SK-N-MC (cell line): Measurements from ENCODE around the gene HEMK1.

Experiments used
- DNase-seq: peaks from one replicate; pipeline ENCODE4 v3.0.0-alpha.2; 2011; ENCODE audit warnings: low read depth, low spot score
- H3K27ac ChIP-seq: fragments of 200-600 bp; sonication (generic); 2 replicates; pipeline ENCODE4 v1.5.1; 2016; ENCODE audit warnings: mixed run types
- H3K36me3 ChIP-seq: fragments of 200-600 bp; sonication (generic); 2 replicates; pipeline ENCODE4 v1.6.1; 2017; ENCODE audit warnings: antibody characterized with exemption, low read length, mixed read lengths; ENCODE audit not compliant: insufficient read depth
- H3K4me3 ChIP-seq: fragments of 200-600 bp; sonication (generic); 2 replicates; pipeline ENCODE4 v1.5.1; 2016
- H3K9ac ChIP-seq: fragments of 200-600 bp; sonication (generic); 2 replicates; pipeline ENCODE4 v1.8.0; 2017; ENCODE audit warnings: mixed run types, mixed read lengths; ENCODE audit not compliant: insufficient read length
- H3K9me3 ChIP-seq: fragments of 200-600 bp; sonication (generic); 2 replicates; pipeline ENCODE4 v1.6.1; 2017; ENCODE audit warnings: low read depth, mild to moderate bottlenecking, antibody characterized with exemption, low read length, moderate library complexity, mixed read lengths
- EZH2 ChIP-seq: fragments of 200-600 bp; sonication (generic); IDR thresholded peaks from one replicate; pipeline ENCODE4 v1.6.1; 2017; ENCODE audit warnings: antibody characterized with exemption
- FOXP2 ChIP-seq: optimal IDR thresholded peaks from 2 replicates; pipeline ENCODE3; 2011; ENCODE audit warnings: mild to moderate bottlenecking, moderate library complexity; ENCODE audit not compliant: insufficient read depth; ENCODE audit errors: extremely low read length, control extremely low read depth
- POLR2AphosphoS5 ChIP-seq: IDR thresholded peaks from 2 replicates; pipeline ENCODE4 v1.6.1; 2012; ENCODE audit warnings: mild to moderate bottlenecking, low read depth, low read length, borderline replicate concordance

HEMK1 gene

DNA sequence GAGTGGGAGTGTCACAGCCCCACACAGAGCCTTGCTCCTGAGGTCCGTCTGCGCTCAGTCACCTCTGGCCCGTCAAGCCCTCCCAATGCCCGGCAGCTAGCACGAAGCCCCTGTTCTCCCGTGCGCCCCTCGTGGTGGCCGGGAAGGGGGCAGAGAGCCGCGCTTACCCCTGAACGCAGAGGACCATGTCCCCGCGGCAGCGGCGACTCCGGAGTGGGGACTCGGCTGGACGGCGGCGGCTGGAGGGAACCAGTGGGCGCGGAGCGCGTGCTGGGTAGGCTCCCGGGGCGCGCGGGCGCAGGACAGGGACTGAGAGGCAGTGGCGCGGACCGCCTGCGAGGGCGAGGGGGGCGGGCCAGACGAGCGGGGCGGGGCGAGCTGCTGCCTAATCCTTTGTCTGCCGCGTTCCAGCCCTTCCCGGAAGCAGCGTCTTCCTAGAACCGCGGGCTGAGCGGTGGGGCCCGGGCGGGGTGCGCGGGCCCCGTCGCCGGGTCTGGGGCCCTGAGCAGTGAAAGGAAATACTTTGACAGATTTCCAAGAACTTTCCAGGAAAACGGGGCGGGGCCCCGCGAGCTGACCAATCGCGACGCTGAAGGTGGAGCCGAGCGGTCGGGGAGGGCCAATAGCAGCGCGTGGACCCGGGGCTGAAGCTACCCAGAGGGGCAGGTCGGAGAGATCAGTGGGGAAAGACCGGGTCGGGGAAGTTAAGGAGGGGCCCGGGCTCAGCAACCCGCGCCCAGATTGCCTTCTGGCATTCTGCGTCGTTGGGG is 42.3 kb downstream of the HEMK1 start, which contains the start of gene CISH:
TSS of gene CISH (minus strand) at position 311 of the 770 bp plus-strand sequence. CDS start at position 187, 124 bp downstream.
- peak within 1 kb of the TSS; percentile 73 for H3K4me3 ChIP-seq
- no peak for TF ChIP-seq FOXP2
- no peak for TF ChIP-seq EZH2
- TF ChIP-seq POLR2AphosphoS5 = no peak; the same call in 1 of the 2 replicates
- H3K9me3 ChIP-seq = no peaks in the 10 kb centered on the region
- no peak within 1 kb of the TSS for H3K9ac ChIP-seq
- no peak for DNase-seq
- H3K36me3 ChIP-seq = no peaks in the 10 kb centered on the region
- no peak within 1 kb of the TSS for H3K27ac ChIP-seq

DNA sequence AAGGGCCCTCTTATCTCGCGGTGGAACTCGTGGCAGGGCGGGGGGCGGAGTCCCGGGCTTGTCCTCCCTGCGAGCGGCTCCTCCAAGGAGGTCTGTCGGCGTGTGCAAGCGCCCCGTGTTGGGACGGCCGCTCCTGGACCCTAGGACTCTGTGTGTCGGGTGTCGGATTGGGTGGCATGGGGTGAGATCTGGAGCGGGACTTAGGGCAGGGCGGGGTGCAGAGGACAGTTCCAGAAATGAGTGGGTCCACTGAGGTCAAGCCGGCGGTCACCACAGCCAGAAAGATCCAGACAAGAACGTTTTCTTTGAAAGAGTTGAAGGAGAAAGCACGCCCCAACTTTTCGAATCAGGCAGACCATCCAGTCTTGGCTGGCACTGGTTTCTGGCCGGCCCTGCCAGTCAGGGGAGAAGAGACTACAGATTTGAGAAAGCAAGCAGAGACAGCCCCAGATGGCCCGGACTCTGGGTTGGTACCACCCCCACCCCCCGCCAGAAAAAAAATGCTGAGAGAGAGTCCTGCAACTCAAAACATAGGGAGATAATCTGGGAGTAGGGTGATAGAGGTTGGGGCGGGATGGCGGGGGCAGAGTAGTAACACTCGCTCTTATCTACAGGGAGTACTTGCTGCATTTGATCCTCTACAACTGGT is 43.0 kb downstream of the HEMK1 start:
- Histone ChIP-seq H3K36me3 (no peaks in the 10 kb centered on the region), H3K4me3 (peak overlapping the region; percentile 73), H3K27ac (no peak overlapping the region), H3K9ac (no peak overlapping the region), H3K9me3 (no peaks in the 10 kb centered on the region)
- TF ChIP-seq POLR2AphosphoS5 (no peak), FOXP2 (no peak), EZH2 (no peak)
- DNase-seq = no peak

DNA sequence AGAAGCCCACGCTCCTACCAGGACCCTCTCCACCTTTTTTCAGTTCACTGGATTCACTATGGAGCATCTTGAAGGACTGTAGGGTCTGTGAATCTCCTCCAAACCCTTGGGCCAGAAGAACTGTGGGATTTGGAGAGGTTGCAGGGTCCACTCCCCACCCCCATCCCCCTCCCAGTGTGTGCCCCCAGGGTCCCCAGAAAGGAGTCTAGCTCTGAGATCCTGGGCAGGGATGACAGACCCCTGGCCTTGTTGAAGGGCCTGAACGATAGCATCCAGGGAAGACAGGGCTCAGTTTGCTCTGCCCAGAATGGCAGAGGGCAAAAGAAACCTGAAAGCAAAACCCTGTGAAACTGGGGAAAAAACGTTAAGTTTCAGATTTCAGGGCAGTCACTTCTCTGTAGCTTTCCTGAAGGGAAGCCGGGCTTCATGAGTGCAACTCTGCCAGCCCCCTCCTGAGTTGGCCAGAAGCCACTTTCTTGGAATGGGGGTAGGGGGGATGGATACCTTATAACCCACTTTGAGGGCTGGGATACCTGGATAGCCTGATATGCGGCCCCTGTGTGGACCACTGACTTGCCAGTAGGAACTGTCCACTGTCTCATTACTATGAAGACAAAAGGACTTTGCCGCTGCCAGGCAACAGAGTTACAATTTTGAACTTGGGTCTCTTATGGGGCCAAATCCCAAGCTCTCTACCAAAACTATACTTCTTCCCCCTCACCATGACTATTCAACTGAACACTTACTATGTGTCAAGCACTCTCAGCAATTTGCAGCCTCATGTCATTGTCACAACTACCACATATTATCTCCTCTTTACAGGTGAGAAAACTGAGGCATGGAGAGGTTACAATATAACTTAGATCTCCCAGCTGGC is 43.9 kb downstream of the HEMK1 start:
- TF ChIP-seq EZH2 = no peak
- TF ChIP-seq POLR2AphosphoS5 = no peak
- no peak for TF ChIP-seq FOXP2
- Histone ChIP-seq H3K9ac (no peak overlapping the region), H3K4me3 (no peak overlapping the region), H3K27ac (no peak overlapping the region), H3K36me3 (no peaks in the 10 kb centered on the region), H3K9me3 (no peaks in the 10 kb centered on the region)
- no peak for DNase-seq

DNA sequence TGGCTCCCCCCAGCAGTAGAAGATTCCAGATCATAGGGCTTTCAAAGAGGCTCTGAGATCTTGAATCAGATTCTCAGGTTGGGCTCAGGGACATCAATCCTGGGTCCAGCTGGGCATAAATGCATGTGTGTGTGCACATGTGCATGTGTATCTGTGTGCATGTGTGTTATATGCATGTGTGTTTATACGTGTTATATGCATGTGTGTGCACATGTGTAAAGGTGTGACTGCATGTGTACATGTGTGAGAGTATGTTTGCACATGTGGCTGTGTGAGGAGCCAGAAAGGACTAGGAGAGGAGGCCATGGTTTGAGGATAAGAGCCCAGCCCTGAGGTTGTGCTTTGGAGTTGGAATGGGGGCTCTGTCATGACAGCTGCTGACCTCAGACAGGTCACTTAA is 45.9 kb downstream of the HEMK1 start:
- no peaks in the 10 kb centered on the region for H3K9me3 ChIP-seq
- no peak overlapping the region for H3K9ac ChIP-seq
- no peak overlapping the region for H3K27ac ChIP-seq
- H3K4me3 ChIP-seq = no peak overlapping the region
- no peak for DNase-seq
- no peak for TF ChIP-seq EZH2
- TF ChIP-seq FOXP2 = no peak
- no peak for TF ChIP-seq POLR2AphosphoS5
- no peaks in the 10 kb centered on the region for H3K36me3 ChIP-seq

DNA sequence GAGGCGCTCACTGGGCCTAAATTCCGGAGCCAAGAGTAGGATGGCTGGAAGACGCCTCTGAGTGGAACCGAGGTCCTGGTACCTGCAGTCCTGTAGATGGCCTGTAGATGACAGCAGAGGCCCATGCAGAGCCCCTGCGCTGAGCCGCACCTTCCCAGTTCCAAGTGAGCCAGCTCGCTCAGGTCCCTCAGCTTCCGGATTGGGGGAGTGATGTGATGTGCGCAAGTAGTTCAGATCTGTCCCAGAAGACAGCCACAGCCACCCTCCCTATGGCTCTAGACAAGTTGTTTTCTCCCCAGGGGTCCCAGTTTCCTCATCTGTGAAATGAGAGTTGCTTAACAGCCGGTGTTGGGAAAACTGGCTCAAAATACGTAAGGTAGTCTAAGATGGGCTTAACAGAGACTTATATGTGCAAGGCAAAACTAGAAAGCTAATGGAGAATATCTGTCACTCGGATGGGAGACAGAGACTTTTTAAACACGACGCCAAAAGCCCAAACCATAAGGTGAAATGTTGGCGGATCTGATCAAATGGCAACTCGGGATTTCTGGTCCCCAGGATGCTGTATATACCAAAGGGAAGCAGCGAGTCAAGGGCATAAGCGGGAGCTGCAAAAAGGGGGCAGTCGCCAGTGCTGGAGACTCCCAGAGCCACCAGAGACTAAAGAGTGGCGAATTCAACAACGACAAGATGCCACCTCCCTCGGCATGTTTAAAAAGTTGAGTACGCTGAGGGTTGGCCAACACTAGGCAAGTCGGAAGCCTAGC is 46.9 kb downstream of the HEMK1 start:
- no peak for DNase-seq
- no peaks in the 10 kb centered on the region for H3K9me3 ChIP-seq
- H3K4me3 ChIP-seq = peak overlapping the region; percentile 69
- no peak overlapping the region for H3K27ac ChIP-seq
- no peak for TF ChIP-seq EZH2
- TF ChIP-seq FOXP2 = no peak
- no peak for TF ChIP-seq POLR2AphosphoS5
- H3K9ac ChIP-seq = no peak overlapping the region
- H3K36me3 ChIP-seq = no peaks in the 10 kb centered on the region

DNA sequence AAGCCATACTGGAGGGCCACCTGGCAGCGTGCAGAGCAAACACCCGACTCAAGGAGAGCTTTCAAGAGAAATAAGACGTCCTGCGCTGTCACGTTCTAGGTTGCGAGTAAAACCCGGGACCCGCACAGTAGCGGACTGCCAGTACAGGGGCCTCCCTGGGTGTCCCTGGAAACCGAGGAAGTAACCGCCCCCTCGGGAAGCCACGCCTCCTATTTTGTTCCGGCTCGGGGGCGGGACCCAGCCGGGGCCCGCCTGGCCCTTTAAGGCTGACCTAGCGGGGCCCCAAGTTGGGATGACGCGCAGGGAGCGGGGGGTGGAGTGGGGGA is 47.4 kb downstream of the HEMK1 start:
- Histone ChIP-seq H3K36me3 (no peaks in the 10 kb centered on the region), H3K9ac (no peak overlapping the region), H3K4me3 (peak overlapping the region; percentile 69), H3K27ac (no peak overlapping the region), H3K9me3 (no peaks in the 10 kb centered on the region)
- no peak for DNase-seq
- TF ChIP-seq EZH2 = no peak
- no peak for TF ChIP-seq POLR2AphosphoS5
- no peak for TF ChIP-seq FOXP2

DNA sequence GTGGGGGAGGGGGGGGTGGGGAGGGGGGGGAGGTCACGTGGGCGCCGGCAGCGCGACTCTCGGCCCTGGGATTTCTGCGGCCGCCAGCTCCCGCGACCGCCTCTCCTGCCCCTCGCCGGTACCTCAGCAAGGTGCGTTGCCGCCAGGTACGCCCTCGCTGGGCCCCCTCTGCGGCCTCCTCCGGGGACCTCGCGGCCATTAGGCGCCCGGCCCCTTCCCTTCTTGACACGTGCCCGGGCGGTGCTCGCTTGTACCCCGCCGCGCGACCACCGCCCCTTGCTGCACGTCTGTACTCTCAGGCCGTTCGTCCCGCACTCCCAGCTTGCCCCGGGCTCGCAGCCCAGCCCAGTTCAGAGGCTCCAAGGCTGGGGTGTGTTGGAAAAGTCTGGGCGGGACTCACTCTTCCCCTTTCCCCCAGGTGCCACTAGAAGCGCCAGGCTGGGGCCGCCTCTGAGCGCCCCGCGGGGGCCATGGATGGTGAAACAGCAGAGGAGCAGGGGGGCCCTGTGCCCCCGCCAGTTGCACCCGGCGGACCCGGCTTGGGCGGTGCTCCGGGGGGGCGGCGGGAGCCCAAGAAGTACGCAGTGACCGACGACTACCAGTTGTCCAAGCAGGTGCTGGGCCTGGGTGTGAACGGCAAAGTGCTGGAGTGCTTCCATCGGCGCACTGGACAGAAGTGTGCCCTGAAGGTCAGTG is 47.9 kb downstream of the HEMK1 start, which contains the start of gene MAPKAPK3:
TSS of gene MAPKAPK3 (plus strand) at position 56 of the 696 bp plus-strand sequence. CDS start at position 471, 415 bp downstream.
- Histone ChIP-seq H3K27ac (no peak within 1 kb of the TSS), H3K36me3 (no peaks in the 10 kb centered on the region), H3K4me3 (peak within 1 kb of the TSS; percentile 79), H3K9me3 (no peaks in the 10 kb centered on the region), H3K9ac (peak within 1 kb of the TSS; percentile 76)
- TF ChIP-seq POLR2AphosphoS5 (peak; percentile 53; the same call in 1 of the 2 replicates), EZH2 (no peak)
- DNase-seq = no peak
